Measurements from ENCODE around the gene ODAD3. TPM values are rescaled to one million over a fixed set of nuclear protein-coding genes. Genes with fewer than 3 reads are reported as not detected.

ODAD3 gene
- total and polyA plus RNA-seq, 2 of the 13 experiments (the other 11 are each of a cell fraction or from before 2014, with no cell fraction given) = 0.04 to 0.08 TPM

DNA sequence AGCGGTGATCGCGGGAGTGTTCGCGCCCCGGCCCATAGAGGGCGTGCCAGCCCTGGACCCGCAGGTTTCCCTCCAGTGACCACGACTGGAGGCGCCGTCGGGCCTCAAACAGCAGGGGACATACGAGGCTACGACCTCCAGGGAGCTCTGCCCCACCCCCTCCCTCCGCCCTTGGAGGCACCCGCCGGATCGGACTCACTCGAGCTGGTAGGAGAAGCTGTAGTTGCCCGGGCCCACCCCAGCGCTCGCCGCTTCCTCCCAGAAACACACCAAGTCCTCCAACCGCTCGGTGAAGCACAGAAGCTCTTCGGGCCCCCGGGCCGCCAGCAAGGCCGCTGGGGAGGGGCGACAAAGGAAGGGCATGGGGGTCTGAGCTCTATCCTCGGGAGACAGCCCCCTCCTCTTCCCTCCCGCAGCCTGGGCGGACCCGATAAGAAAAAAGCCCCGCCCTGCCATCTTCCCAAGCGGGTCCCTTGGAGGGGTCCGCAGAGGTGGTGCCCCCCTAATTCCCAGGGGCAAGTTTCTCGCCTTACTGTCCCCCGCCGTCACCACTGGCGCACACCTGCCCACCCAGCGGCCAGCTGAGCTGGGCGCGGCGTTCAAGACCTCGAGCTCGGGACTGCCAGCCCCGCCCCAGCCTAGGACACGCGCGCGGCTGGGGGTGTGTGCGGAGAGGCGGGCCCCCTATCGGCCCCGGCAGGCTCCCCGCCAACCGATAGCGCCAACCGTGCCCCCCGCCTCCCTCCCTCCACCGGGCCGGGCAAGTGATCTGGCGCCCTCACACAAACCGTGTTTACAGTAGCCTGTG is 51.8 kb downstream of the ODAD3 start (continued):
- TF ChIP-seq ZBTB42 (CRISPR knock-in tag; IDR thresholded peaks at IDR 0.05) (0 out of 2 replicates have a peak, but pooled peaks have one; percentile 22), ATRX (CRISPR knock-in tag; IDR thresholded peaks at IDR 0.05; ENCODE audit: borderline replicate concordance) (no peak), ZNF788 (CRISPR knock-in tag; IDR thresholded peaks at IDR 0.05; ENCODE audit: borderline replicate concordance) (no peak; the same call in 1 of the 2 replicates), ZNF772 (CRISPR knock-in tag; IDR thresholded peaks at IDR 0.05) (0 out of 2 replicates have a peak, but pooled peaks have one; percentile 23), ZNF83 (CRISPR knock-in tag; IDR thresholded peaks at IDR 0.05; ENCODE audit: borderline replicate concordance) (no peak), ZNF292 (CRISPR knock-in tag; IDR thresholded peaks at IDR 0.05; ENCODE audit: borderline replicate concordance, low read depth) (no peak), NR1H2 (CRISPR knock-in tag; IDR thresholded peaks at IDR 0.05; ENCODE audit: borderline replicate concordance, low read depth) (no peak), TGIF2 (CRISPR knock-in tag; IDR thresholded peaks at IDR 0.05) (no peak), ZNF30 (CRISPR knock-in tag; IDR thresholded peaks at IDR 0.05) (no peak), JUN (CRISPR knock-in tag; IDR thresholded peaks at IDR 0.05) (no peak), MYC (CRISPR knock-in tag; IDR thresholded peaks at IDR 0.05; ENCODE audit: borderline replicate concordance) (0 out of 2 replicates have a peak, but pooled peaks have one; percentile 22), MTF2 (CRISPR knock-in tag; IDR thresholded peaks at IDR 0.05; ENCODE audit: borderline replicate concordance) (no peak), ATF1 (CRISPR knock-in tag; IDR thresholded peaks at IDR 0.05) (no peak), ZNF709 (CRISPR knock-in tag; IDR thresholded peaks at IDR 0.05) (peak; percentile 28; the same call in 1 of the 2 replicates), ZBTB1 (CRISPR knock-in tag; IDR thresholded peaks at IDR 0.05; ENCODE audit: borderline replicate concordance) (no peak), NFYB (CRISPR knock-in tag; IDR thresholded peaks at IDR 0.05) (no peak), ZBTB38 (CRISPR knock-in tag; IDR thresholded peaks at IDR 0.05) (no peak), SMAD9 (CRISPR knock-in tag; IDR thresholded peaks at IDR 0.05) (no peak), ZNF256 (CRISPR knock-in tag; conservative IDR thresholded peaks at IDR 0.05) (no peak), ZNF33A (CRISPR knock-in tag; IDR thresholded peaks at IDR 0.05; ENCODE audit: borderline replicate concordance) (no peak)
- TF ChIP-seq, protein P1, sequence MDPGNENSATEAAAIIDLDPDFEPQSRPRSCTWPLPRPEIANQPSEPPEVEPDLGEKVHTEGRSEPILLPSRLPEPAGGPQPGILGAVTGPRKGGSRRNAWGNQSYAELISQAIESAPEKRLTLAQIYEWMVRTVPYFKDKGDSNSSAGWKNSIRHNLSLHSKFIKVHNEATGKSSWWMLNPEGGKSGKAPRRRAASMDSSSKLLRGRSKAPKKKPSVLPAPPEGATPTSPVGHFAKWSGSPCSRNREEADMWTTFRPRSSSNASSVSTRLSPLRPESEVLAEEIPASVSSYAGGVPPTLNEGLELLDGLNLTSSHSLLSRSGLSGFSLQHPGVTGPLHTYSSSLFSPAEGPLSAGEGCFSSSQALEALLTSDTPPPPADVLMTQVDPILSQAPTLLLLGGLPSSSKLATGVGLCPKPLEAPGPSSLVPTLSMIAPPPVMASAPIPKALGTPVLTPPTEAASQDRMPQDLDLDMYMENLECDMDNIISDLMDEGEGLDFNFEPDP (CRISPR knock-in tag; conservative IDR thresholded peaks at IDR 0.05) = no peak
- TF ChIP-seq, protein P2, sequence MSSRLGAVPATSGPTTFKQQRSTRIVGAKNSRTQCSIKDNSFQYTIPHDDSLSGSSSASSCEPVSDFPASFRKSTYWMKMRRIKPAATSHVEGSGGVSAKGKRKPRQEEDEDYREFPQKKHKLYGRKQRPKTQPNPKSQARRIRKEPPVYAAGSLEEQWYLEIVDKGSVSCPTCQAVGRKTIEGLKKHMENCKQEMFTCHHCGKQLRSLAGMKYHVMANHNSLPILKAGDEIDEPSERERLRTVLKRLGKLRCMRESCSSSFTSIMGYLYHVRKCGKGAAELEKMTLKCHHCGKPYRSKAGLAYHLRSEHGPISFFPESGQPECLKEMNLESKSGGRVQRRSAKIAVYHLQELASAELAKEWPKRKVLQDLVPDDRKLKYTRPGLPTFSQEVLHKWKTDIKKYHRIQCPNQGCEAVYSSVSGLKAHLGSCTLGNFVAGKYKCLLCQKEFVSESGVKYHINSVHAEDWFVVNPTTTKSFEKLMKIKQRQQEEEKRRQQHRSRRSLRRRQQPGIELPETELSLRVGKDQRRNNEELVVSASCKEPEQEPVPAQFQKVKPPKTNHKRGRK (CRISPR knock-in tag; IDR thresholded peaks at IDR 0.05) = no peak
- TF ChIP-seq, protein P3, sequence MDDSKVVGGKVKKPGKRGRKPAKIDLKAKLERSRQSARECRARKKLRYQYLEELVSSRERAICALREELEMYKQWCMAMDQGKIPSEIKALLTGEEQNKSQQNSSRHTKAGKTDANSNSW (CRISPR knock-in tag; IDR thresholded peaks at IDR 0.05; ENCODE audit: borderline replicate concordance) = no peak
- TF ChIP-seq, protein P4, sequence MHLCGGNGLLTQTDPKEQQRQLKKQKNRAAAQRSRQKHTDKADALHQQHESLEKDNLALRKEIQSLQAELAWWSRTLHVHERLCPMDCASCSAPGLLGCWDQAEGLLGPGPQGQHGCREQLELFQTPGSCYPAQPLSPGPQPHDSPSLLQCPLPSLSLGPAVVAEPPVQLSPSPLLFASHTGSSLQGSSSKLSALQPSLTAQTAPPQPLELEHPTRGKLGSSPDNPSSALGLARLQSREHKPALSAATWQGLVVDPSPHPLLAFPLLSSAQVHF (CRISPR knock-in tag; IDR thresholded peaks at IDR 0.05) = no peak
